Uterus (tissue), 2 donors: ENCODE results near the gene FHIP1B.

ENCODE experiments used
- CTCF ChIP-seq, 4 experiments: fragments of 200-600 bp in 2 of 4; fragments of 450-650 bp in 2 of 4; sonication (generic) in 2 of 4; IDR thresholded peaks; one replicate each; pipeline ENCODE4 v1.5.1; 2016 to 2019; ENCODE audit warnings: antibody characterized with exemption in 4 of 4, mild to moderate bottlenecking in 2 of 4, moderate library complexity in 1 of 4
- POLR2A ChIP-seq, 2 donors: fragments of 450-650 bp; IDR thresholded peaks; one replicate each; pipeline ENCODE4 v1.6.1; 2016; ENCODE audit warnings: antibody characterized with exemption in 2 of 2, mild to moderate bottlenecking in 1 of 2, moderate library complexity in 1 of 2

- TF ChIP-seq CTCF (IDR thresholded peaks at IDR 0.05) (no peak), POLR2A (IDR thresholded peaks at IDR 0.05) (no peak)
Measured at GRCh38 chr11:6283453-6284023, 49.1 kb upstream of the FHIP1B start.
